ENCODE results near the gene FOS.
"Not testable (repeated sequence)": the region's sequence is repeated elsewhere in the genome, so short reads cannot be mapped to it uniquely, and the experiment has no call there.

FOS gene

GRCh38 chr14:75278422-75279152 lies at the start of gene FOS:
TSS of gene FOS (plus strand) at chr14:75278828. CDS start at chr14:75278983, 155 bp downstream.
- DNase-seq (ENCODE audit: low spot score), result peak; percentile 87

DNA sequence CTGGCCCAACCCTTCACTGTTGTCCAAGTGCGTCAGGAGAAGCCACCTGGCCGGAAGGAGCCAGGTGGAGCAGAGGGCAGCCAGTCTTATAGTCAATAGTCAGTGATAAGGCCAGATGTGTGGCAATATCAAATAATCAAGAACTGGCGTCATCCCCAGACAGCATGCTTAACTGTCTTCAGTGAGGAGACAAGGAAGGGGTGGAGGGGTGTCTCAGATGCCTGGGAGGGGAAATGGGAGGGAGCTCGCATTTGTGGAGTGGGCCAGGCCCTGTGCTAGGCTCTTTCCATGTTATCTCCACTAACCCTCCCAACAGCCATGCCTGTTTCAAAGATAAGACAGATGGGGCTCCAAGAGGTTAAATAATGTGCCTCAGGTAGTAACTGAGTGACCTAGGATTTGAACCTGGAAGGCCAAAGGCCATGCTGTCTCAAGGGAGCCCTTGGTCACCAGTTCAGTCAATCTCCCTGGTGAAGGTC lies 48.9 kb upstream of the FOS start:
- no peak for DNase-seq (ENCODE audit: low spot score)

- peak; percentile 49 for DNase-seq (ENCODE audit: low spot score)
Observed at GRCh38 chr14:75230140-75230792, 48.4 kb upstream of the FOS start.

DNA sequence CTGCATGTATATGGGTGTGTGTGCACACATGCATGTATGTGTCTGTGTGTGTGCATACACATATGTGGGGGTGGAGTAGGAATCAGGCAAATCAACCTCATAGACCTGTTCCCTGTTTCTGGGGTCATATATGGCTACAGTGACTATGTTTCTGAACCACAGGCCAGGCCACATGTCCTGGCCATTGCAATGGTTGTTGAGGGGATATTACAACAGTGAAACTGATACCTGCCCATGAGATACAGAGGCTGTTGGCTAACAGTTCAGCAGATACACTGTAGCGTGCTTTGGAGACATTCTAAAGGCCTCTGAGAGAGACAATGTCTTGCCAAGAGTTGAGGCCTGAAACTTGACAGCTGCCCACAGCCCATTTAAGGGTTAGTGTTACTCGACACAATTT lies 47.3 kb upstream of the FOS start:
- DNase-seq (ENCODE audit: low spot score), result no peak

DNA sequence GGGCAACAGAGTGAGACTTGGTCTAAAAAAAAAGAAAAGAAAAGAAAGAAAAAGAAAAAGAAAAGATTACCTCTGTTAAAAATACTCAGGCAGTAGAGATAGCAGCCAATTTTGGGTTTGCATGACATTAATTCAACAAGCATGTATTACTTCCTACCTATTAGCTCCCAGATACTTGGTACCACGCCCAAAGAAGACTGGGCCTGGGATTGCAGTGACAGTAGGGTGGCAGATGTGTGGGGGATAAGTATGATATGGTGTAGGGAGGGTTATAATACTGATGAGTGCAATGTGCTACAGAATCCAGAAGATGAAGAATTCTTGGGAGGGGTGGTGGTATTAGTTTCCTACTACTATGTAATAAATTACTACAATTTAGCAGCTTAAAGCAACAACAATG lies 46.4 kb upstream of the FOS start:
- no peak for DNase-seq (ENCODE audit: low spot score)

- no peak for DNase-seq (ENCODE audit: low spot score)
Observed at GRCh38 chr14:75232597-75232996, 46.0 kb upstream of the FOS start.

- peak; percentile 92 for DNase-seq (ENCODE audit: low spot score)
Observed at GRCh38 chr14:75234173-75235115, 44.2 kb upstream of the FOS start.

DNA sequence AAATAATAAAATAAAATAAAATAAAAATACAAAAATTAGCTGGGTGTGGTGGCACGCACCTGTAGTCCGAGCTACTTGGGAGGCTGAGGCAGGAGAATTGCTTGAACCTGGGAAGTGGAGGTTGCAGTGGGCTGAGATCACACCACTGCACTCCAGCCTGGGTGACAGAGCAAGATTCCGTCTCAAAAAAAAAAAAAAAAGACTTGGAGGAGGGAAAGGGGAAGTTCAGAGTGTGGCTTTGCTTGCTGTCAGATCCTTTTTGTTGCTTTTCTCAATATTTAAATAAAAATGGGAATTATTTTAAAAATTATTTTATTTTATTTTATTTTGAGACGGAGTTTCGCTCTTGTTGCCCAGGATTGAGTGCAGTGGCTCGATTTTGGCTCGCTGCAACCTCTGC lies 43.4 kb upstream of the FOS start:
- DNase-seq (ENCODE audit: low spot score), result not testable (repeated sequence)

GRCh38 chr14:75236467-75236866 lies 42.2 kb upstream of the FOS start:
- DNase-seq (ENCODE audit: low spot score), result no peak

DNA sequence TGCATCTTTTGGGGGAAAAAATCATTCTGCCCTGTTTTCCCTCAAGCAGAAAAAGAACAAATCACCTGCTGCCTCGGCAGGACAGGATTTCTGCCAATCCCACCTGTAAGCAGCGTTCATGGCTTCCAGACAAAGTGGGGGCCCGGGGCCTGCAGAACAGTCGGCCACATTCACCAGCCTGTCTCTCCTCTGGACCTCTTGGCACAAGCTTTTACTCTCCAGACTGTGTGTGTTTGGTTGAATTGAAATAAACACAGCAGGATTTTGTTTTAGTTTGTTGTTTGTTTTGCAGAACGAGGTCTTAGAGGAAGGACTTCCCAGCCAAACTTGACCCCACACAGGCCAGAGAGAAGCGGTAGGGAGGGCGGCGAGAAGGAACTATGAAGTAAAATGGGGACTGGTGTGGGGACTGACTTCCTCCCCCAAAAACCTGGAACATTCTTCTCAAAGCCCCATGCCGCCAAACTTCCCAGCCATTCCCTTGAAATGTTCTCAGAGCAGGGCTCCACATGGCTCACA lies 41.7 kb upstream of the FOS start:
- no peak for DNase-seq (ENCODE audit: low spot score)

GRCh38 chr14:75238756-75239455 lies 39.7 kb upstream of the FOS start:
- DNase-seq (ENCODE audit: low spot score), result no peak

DNA sequence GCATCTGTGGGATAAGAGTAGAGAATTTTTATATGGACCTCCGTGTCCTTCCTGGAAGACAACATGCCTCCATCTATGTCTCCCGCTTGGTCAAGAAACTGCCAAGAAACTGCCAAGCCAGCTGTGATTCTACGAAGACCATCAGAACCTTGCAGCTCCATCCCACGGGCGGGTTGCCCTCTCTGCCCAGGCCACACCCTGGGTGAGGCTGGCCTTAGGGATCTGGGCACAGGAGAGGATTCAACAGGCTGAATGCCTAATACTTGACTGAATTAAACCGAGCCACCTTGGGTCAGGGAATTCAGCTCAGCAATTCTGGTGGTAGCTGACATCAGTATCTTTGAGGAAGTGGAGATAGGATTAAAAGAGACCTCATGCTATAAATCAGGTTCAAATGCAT lies 37.8 kb upstream of the FOS start:
- no peak for DNase-seq (ENCODE audit: low spot score)

- no peak for DNase-seq (ENCODE audit: low spot score)
Observed at GRCh38 chr14:75242546-75243273, 35.9 kb upstream of the FOS start.

DNA sequence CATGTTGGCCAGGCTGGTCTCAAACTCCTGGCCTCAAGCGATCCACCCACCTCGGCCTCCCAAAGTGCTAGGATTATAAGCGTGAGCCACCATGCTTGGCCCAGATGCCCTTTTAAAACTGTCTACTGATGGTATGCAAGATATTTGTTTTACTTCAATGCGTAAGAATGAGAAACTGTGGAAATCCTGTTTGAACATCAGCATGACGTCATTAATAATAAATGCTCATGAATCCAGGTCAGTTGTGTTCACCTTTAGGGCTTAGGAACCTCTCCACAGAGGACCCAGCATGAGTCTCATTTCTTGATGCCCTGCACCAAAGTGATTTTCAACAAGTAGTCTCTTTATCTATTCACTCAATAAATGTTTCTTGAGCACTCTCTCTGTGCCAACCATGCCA lies 34.5 kb upstream of the FOS start:
- DNase-seq (ENCODE audit: low spot score), result no peak

DNA sequence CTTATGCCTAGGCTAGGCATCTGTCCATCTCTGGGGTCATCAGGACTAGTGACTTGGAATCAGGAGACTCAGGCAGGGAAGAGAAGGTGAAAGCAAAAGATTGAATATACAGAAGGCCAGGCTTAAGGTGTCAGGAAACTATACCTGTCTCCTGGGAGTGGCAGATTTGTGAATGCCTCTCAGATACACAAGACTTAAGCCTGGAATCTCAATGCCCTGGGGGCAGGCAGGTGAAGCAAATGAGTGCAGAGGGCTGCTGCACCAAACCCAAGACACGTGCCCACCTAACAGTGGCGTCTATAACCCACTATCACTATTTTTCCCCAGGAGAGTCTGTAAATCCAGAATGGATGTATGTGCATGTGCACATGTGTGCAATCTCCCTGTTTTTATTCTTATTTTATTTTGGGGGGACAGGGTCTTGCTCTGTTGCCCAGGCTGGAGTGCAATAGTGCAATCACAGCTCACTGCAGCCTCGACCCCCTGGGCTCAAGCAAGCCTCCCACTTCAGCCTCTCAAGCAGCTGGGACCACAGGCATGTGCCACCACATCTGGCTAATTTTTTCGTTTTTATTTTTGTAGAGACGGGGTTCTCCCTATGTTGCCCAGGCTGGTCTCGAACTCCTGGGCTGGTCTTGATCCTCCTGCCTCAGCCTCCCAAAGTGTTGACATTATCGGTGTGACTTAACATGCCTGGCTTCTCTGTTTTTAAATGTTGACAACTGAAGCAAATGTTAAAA lies 31.9 kb upstream of the FOS start:
- DNase-seq (ENCODE audit: low spot score), result no peak

- DNase-seq (ENCODE audit: low spot score), result no peak
Observed at GRCh38 chr14:75247286-75247922, 31.2 kb upstream of the FOS start.

- DNase-seq (ENCODE audit: low spot score), result no peak
Observed at GRCh38 chr14:75247939-75248338, 30.7 kb upstream of the FOS start.

DNA sequence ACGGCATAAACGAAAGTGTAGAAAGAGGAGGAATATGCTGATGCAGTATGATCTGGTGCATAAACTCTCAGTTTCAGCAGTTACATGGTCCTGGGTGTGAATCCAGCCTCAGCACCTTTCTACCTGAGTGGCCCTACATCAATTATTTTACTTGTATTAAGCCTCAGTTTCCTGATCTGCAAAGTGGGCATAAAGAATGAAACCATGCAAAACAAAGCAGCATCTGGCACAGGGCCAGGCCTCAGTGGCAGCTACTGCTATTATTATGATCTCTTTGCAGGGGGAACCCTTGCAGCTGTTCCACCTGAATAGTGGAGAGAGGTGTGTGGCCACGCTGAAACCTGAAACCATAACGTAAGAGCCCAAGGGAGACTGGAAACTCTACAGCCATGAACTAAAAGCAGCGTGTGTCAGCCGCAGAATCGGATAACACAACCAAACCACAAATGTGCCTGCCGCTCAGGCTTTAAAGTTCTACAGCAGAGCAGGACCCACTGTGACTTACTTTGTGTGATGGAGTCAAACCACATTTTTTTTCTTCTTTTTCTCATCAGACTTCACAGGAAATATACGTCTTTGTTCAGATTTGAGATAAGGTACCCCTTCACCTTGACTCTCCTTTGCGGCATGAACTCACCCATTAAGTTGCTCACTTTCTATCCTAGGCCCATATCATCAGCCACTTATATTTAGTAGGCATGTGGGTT lies 29.2 kb upstream of the FOS start:
- no peak for DNase-seq (ENCODE audit: low spot score)

DNA sequence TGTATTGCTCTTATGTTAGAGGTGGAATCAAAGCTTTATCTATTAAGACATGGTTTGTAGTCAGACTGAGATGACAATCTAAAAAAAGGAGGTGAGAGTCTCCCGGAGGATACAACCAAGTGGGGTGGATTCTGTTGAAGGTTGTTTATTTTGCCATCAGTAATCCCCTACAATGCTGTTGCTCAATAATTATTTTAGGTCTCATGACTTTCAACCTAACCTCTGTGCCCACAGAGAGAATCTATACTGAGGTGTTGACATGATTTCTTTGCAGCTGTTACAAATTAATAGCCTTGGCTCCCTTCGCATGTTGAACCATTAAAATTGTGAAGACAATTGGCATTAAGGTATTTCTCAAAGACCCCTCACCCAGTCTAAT lies 28.7 kb upstream of the FOS start:
- no peak for DNase-seq (ENCODE audit: low spot score)

Data from kidney capillary endothelial cell (primary cell).